Measurements from ENCODE around the gene DCHS1.

Gene DCHS1

GRCh38 chr11:6674219-6674597 is 18.6 kb upstream of the DCHS1 start:
- FAIRE-seq (no peak), DNase-seq (ENCODE audit: low spot score) (no peak)

- DNase-seq (ENCODE audit: low spot score) (no peak), FAIRE-seq (no peak)
Measured at GRCh38 chr11:6673523-6674218, 18.1 kb upstream of the DCHS1 start.

- no peak for DNase-seq (ENCODE audit: low spot score)
- no peak for FAIRE-seq
Measured at GRCh38 chr11:6671991-6672390, 16.4 kb upstream of the DCHS1 start.

DNA sequence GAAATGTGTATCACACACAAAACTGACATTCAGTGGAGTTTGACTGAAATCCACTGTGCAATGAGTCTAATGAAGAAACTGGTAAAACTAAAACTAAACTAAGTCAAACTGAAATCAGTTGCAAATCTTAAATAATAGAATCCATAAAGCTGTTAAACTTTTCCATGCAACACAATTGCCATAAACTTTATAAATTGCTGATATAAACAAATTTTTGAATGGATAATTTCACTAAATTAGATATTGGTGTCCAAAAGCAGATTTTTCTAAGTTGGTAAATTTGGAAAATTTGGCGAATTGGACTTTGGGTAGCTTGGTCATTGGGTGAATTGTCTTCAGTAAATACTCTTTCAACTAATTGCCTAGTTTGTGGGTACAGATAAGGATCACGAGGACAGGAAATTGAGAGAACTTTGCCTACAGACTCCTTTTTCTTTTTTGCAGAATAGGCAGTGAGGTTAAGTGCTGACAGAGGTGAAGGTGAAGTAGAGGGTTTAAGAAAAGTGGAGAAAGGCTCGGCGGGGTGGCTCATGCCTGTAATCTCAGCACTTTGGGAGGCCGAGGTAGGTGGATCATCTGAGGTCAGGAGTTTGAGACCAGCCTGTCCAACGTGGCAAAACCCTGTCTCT is 14.7 kb upstream of the DCHS1 start:
- FAIRE-seq: no peak
- DNase-seq (ENCODE audit: low spot score): no peak

DNA sequence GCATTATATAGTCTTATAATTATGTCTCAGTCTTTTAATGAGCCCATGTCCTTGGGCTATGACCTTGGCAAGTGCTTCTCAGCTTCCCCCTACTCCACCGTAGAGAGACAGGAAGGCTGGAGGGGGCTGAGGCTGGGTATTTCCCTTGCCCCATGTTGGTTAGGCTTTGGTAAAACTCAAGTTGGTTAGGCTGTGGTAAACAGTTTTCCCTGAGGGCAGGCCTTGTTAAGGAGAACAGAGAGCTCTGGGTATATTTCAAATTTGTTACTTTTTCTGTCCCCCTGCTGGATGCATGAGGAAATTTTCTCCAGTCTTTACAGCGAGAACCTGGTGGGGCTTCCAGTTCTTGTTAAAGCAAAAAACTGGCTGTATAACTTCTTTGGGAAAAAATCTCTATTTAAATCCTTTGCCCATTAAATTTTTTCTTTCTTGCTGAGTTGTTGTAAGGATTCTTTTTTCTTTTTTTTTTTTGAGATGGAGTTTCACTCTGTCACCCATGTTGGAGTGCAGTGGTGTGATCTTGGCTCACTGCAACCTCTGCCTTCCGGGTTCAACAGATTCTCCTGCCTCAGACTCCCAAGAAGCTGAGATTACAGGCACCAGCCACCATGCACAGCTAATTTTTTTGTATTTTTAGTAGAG is 12.2 kb upstream of the DCHS1 start:
- no peak for FAIRE-seq

GRCh38 chr11:6666302-6667183 is 10.9 kb upstream of the DCHS1 start:
- DNase-seq (ENCODE audit: low spot score): no peak
- FAIRE-seq: no peak

More for the DNA sequence above, 12.2 kb upstream of the DCHS1 start:
- DNase-seq (ENCODE audit: low spot score): no peak

GRCh38 chr11:6664551-6664950 is 8.9 kb upstream of the DCHS1 start:
- FAIRE-seq (no peak), DNase-seq (ENCODE audit: low spot score) (no peak)

DNA sequence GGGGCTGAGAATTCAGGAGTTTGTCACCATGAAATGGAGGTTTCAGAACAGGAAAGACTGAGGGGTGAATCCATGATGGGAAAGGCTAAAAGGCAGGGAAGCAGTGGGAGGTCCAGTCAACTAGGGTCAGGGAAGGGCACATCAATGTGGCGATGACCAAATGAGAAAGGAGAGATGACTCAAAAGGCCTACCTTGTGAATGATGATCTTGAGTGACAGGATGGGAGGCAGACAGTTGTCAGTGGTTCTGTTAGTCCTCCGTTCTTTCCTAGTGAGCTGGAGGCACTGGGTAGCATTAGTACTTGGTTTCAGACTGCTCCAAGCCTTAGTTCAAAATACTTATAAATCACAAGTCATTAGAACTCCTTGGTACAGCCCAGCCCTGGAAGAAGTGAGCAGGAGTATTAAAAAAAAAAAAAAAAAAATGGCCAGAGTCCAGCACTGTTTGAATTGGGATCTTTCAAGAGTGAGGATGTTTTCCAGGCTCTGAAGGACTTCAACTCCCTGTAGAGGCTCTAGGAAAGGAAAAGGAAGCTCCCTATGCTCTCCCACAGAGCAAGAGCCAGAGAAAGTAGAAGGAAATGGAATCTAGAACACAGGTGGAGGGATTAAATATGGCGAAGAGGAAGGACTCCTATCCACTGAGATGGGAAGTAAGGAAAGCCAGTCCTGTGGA is 8.3 kb upstream of the DCHS1 start:
- FAIRE-seq: no peak
- DNase-seq (ENCODE audit: low spot score): no peak

GRCh38 chr11:6660712-6661111 is 5.1 kb upstream of the DCHS1 start:
- DNase-seq (ENCODE audit: low spot score) (no peak), FAIRE-seq (no peak)

- FAIRE-seq: no peak
- DNase-seq (ENCODE audit: low spot score): no peak
Measured at GRCh38 chr11:6658647-6659046, 3.0 kb upstream of the DCHS1 start.

GRCh38 chr11:6657346-6657745 is 1.7 kb upstream of the DCHS1 start:
- DNase-seq (ENCODE audit: low spot score): no peak
- FAIRE-seq: no peak

DNA sequence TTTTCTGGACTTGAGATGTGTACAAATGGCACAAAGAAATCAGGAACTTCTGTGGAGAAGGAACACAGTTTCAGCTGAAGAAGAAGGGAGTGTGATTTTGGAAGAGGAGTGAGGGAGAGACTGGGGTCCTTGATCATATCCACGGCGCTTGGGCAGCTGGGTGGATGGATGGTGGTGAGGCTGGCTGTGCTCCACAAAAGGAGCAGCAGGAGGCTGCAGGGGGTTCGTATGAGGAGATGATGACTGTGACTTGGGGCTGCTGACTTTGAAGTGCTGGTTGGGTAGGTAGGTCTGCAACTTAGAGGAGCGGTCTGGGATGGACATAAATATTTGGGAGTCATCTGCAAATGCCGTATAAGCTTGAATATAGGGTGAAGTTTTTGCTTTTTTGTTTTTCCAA is 1.3 kb upstream of the DCHS1 start:
- no peak for FAIRE-seq
- no peak for DNase-seq (ENCODE audit: low spot score)

DNA sequence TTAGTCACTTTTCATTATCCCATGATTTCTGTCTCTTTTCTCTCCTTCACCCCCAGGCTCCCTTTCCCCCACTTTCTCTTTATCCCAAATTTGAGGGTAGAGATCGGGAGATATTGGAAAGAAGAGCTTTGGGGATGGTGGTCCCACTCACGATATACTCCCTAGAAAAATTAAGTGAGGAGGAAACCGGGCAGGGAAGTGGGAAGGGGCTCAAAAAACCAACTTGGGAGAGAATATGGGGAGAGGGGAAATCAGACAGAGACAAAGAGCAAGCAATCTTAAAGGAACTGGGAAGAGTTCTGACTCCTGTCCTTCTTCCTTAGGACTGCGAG is 941 bp upstream of the DCHS1 start:
- FAIRE-seq (no peak), DNase-seq (ENCODE audit: low spot score) (no peak)

GRCh38 chr11:6655020-6655789 is 404 bp downstream of the DCHS1 start:
- FAIRE-seq: no peak
- DNase-seq (ENCODE audit: low spot score): peak; percentile 40

DNA sequence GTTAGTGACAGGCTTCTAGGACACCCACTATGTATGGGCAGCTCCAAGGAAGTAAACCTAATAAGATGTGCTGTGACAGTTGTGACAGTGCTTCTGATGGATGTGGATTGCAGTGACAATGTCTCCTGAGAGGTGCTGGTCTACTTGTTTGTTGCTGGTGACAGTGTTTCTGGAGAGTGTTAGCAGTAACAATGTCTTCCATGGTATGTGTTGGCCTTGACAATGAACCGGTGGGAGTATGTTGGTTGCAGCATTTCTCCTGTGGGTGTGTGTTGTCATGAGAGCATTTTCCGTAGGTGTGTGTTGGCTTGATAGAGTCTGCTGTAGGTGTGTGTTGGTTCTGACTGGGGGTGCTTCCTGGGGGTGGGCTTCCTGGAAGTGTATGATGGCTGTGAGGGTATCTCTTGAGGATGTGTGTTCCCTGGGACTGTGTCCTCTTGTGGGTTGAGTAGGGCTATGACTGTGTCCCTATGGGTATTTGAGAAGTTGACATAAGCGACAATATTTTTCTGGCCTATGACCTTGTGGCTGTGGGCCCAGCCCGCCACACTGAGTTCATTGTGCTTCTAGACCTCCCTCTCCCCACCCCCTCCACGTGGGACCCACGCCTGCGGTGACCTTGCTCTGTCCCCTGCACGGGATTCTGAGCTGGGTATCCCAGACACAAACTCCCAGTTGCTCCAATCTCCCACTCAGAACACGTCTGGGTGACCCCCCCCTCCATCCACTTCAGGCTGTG is 1.2 kb downstream of the DCHS1 start:
- DNase-seq (ENCODE audit: low spot score): no peak
- FAIRE-seq: no peak

DNA sequence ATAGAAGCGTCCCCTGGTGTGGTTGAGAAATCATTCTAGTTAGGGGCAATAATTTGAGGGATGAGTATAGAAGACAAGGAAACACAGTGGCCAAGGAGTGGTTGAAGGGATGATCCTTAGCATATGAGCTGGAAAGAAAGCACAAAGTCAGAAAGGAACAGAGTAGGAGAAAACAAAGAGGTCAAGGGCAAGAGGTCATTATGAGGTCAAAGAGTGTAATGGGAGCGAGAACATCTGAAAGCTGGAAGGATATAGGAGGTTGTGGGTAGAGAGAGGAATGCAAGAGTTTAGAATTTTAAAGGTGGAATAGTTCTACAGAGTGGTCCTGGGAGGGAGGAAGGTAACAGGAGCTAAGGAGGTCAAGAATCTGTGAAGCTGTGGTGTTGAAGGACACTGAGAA is 2.0 kb downstream of the DCHS1 start:
- no peak for DNase-seq (ENCODE audit: low spot score)
- no peak for FAIRE-seq

GRCh38 chr11:6653097-6653496 is 2.5 kb downstream of the DCHS1 start:
- FAIRE-seq (peak; percentile 17), DNase-seq (ENCODE audit: low spot score) (no peak)

DNA sequence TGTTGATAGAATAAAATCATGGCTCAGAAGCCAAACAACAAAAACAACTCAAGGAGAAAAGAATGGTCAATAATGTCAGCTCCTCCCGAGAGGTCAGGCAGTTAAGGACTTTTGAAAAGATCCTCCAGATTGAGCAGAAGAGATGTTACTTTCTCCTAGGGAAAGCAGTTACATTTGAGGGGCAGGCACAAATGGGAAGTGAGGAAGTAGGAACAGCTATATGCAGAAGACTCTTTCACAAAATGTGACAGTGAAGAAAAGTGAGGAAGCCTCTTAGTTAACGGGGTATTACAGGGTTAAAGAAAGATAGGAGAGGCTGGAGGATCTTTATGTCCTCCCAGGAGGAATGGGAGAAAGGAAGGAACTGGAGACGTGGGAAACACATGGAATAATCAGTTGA is 3.4 kb downstream of the DCHS1 start:
- FAIRE-seq (no peak), DNase-seq (ENCODE audit: low spot score) (no peak)

- no peak for FAIRE-seq
- peak; percentile 35 for DNase-seq (ENCODE audit: low spot score)
Measured at GRCh38 chr11:6650980-6651379, 4.6 kb downstream of the DCHS1 start.

DNA sequence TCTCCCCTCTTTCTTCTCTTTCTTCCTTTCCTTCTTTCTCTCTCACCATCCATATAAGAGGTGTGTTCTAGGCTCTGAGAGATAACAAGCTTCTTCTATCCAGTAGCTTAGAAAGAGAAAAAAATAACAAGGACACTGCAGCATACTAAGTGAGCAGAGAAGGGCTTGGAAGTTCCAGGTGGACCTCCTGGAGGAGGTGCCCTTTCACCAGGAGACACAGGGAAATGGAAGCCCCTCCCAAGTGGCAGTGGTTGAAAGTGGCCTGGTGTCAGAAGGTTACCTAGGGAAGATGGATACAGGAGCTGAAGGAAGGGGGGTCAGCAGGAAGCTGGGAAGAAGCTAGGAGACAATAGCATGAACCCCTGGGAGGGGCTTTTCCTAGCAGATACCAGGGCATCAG is 5.5 kb downstream of the DCHS1 start:
- DNase-seq (ENCODE audit: low spot score) (no peak), FAIRE-seq (no peak)
